ENCODE data around the gene PER1. TPM values are rescaled to one million over a fixed set of nuclear protein-coding genes. Genes with fewer than 3 reads are reported as not detected.

PER1 gene
- total and polyA plus RNA-seq, 9 of the 15 experiments (the other 6 are each of a cell fraction or from before 2014, with no cell fraction given), result 0.13 to 26.0 (median 3.4) TPM

DNA sequence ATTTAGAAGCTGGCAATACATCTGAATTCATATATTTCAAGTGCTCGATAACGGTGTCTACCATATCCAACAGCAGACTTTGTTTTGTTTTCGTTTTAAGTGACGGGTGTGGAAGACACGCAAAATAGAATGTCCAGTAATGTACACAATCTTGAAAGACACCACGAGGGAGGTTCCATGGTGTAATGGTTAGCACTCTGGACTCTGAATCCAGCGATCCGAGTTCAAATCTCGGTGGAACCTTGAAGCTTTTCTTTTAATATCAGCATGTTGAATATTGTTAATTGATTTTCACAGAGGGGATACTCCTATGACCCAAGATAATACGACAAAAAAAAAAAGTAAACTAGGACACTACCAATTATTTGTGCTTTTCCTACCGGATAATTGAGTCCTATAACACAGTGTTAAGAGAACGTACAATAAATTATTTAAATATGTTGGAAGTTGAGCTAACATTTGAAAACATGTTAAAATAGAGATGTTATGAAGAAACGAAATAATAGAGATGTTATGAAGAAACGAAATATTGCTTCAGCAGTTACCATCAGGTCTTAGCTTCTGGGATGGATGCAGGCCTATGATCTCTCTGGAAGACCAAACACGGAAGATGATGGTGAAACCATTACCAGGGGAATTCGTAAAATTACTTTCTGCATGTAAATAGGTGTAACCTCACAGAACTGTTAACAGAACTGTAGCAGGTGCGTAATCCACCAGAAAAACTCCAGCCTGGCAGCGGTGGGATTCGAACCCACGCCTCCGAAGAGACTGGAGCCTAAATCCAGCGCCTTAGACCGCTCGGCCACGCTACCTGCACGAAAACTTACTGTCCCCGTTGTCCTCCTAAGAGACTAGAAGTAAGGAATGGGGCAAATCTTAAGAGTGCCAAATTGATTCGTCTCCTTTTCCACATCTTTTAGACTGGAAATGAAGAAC, 32.4 kb downstream of the PER1 start (continued):
- no peak for TF ChIP-seq MBD2 (IDR thresholded peaks at IDR 0.05; ENCODE audit: borderline replicate concordance, low read depth)
- TF ChIP-seq CEBPG (CRISPR knock-in tag; IDR thresholded peaks at IDR 0.05), result no peak
- peak in 1 of 2 experiments; percentile 57; a peak in 1 of 4 replicates for TF ChIP-seq CEBPG (tag; conservative IDR thresholded peaks at IDR 0.05 in 1 of 2, IDR thresholded peaks at IDR 0.05 in 1 of 2)
- TF ChIP-seq, protein P1, sequence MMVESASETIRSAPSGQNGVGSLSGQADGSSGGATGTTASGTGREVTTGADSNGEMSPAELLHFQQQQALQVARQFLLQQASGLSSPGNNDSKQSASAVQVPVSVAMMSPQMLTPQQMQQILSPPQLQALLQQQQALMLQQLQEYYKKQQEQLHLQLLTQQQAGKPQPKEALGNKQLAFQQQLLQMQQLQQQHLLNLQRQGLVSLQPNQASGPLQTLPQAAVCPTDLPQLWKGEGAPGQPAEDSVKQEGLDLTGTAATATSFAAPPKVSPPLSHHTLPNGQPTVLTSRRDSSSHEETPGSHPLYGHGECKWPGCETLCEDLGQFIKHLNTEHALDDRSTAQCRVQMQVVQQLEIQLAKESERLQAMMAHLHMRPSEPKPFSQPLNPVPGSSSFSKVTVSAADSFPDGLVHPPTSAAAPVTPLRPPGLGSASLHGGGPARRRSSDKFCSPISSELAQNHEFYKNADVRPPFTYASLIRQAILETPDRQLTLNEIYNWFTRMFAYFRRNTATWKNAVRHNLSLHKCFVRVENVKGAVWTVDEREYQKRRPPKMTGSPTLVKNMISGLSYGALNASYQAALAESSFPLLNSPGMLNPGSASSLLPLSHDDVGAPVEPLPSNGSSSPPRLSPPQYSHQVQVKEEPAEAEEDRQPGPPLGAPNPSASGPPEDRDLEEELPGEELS (CRISPR knock-in tag; IDR thresholded peaks at IDR 0.05; ENCODE audit: borderline replicate concordance), result no peak
- peak; percentile 35 for TF ChIP-seq NUFIP1 (IDR thresholded peaks at IDR 0.05; ENCODE audit: partially characterized antibody)
- TF ChIP-seq, protein P2, sequence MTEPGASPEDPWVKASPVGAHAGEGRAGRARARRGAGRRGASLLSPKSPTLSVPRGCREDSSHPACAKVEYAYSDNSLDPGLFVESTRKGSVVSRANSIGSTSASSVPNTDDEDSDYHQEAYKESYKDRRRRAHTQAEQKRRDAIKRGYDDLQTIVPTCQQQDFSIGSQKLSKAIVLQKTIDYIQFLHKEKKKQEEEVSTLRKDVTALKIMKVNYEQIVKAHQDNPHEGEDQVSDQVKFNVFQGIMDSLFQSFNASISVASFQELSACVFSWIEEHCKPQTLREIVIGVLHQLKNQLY (CRISPR knock-in tag; conservative IDR thresholded peaks at IDR 0.05), result no peak
- TF ChIP-seq XRCC4 (IDR thresholded peaks at IDR 0.05; ENCODE audit: extremely low read depth, insufficient read depth, insufficient read length), result no peak
- TF ChIP-seq RNF2 (IDR thresholded peaks at IDR 0.05), result peak; percentile 43
- TF ChIP-seq NFIC (IDR thresholded peaks at IDR 0.05), result peak; percentile 66
- peak; percentile 19 for TF ChIP-seq POLR3G (IDR thresholded peaks at IDR 0.05; ENCODE audit: extremely low read depth, insufficient read length, insufficient replicate concordance)
- TF ChIP-seq GATAD2A (IDR thresholded peaks at IDR 0.05), result peak; percentile 64; the same call in 1 of the 2 replicates
- TF ChIP-seq GATAD2B (IDR thresholded peaks at IDR 0.05; ENCODE audit: borderline replicate concordance), result peak; percentile 67
- TF ChIP-seq, protein P3, sequence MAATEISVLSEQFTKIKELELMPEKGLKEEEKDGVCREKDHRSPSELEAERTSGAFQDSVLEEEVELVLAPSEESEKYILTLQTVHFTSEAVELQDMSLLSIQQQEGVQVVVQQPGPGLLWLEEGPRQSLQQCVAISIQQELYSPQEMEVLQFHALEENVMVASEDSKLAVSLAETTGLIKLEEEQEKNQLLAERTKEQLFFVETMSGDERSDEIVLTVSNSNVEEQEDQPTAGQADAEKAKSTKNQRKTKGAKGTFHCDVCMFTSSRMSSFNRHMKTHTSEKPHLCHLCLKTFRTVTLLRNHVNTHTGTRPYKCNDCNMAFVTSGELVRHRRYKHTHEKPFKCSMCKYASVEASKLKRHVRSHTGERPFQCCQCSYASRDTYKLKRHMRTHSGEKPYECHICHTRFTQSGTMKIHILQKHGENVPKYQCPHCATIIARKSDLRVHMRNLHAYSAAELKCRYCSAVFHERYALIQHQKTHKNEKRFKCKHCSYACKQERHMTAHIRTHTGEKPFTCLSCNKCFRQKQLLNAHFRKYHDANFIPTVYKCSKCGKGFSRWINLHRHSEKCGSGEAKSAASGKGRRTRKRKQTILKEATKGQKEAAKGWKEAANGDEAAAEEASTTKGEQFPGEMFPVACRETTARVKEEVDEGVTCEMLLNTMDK (IDR thresholded peaks at IDR 0.05; ENCODE audit: borderline replicate concordance, insufficient read depth, low read depth, low read length, poor library complexity, severe bottlenecking), result no peak
- TF ChIP-seq KAT8 (IDR thresholded peaks at IDR 0.05; ENCODE audit: low read depth), result no peak
- TF ChIP-seq ZNF507 (tag; conservative IDR thresholded peaks at IDR 0.05), result no peak

All from K562 (cell line).